Body of pancreas (tissue), 4 donors: ENCODE results near the gene ESPL1.

ENCODE experiments used
- POLR2A ChIP-seq, 3 donors: fragments of 450-650 bp; IDR thresholded peaks; one replicate each; pipeline ENCODE4 v1.6.1; 2016; ENCODE audit warnings: antibody characterized with exemption in 3 of 3, mild to moderate bottlenecking in 2 of 3
- TF ChIP-seq, protein P1 (sequence below), 7 experiments: fragments of 450-650 bp in 4 of 7; fragments of 200-600 bp in 3 of 7; sonication (generic) in 3 of 7; IDR thresholded peaks; one replicate each; pipeline ENCODE4 v1.5.1; 2016 to 2019; ENCODE audit warnings: antibody characterized with exemption in 7 of 7

DNA sequence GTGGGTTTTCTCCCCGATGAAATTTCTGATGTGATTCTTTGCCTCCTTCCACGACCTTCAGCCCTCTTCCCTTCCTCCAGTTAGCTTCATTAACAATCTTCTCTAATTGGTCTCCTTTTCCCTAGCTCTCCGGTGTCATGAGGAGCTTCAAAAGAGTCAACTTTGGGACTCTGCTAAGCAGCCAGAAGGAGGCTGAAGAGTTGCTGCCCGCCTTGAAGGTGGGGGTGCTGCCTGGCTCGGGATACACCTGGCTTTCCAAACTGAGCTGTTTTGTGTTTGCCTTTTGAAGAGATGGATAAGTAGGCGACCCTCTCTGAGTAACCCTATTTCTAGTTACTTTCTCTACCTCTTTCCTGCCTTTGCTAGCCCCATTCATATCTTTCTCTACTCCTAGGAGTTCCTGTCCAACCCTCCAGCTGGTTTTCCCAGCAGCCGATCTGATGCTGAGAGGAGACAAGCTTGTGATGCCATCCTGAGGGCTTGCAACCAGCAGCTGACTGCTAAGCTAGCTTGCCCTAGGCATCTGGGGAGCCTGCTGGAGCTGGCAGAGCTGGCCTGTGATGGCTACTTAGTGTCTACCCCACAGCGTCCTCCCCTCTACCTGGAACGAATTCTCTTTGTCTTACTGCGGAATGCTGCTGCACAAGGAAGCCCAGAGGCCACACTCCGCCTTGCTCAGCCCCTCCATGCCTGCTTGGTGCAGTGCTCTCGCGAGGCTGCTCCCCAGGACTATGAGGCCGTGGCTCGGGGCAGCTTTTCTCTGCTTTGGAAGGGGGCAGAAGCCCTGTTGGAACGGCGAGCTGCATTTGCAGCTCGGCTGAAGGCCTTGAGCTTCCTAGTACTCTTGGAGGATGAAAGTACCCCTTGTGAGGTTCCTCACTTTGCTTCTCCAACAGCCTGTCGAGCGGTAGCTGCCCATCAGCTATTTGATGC is 797 bp downstream of the ESPL1 start:
- TF ChIP-seq, protein P1, sequence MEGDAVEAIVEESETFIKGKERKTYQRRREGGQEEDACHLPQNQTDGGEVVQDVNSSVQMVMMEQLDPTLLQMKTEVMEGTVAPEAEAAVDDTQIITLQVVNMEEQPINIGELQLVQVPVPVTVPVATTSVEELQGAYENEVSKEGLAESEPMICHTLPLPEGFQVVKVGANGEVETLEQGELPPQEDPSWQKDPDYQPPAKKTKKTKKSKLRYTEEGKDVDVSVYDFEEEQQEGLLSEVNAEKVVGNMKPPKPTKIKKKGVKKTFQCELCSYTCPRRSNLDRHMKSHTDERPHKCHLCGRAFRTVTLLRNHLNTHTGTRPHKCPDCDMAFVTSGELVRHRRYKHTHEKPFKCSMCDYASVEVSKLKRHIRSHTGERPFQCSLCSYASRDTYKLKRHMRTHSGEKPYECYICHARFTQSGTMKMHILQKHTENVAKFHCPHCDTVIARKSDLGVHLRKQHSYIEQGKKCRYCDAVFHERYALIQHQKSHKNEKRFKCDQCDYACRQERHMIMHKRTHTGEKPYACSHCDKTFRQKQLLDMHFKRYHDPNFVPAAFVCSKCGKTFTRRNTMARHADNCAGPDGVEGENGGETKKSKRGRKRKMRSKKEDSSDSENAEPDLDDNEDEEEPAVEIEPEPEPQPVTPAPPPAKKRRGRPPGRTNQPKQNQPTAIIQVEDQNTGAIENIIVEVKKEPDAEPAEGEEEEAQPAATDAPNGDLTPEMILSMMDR (IDR thresholded peaks at IDR 0.05), result no peak
- no peak for TF ChIP-seq POLR2A (IDR thresholded peaks at IDR 0.05)
